HCT116 (cell line): ENCODE measurements around the gene CFAP46. TPM values are rescaled to one million over a fixed set of nuclear protein-coding genes. Genes with fewer than 3 reads are reported as not detected.

Experiments
- ATAC-seq: fragments of 200-7000 bp; cut with Tn5 transposase; 2 replicates; pipeline ENCODE4 v1.9.1; 2020; ENCODE audit warnings: mild to moderate bottlenecking, moderate library complexity
- BruUV-seq: library from RNA; stranded (reverse); fragments of 400-500 nt; replicated peaks from 2 replicates; lab custom pipeline; 2021; lab: Mats Ljungman, UMichigan
- CTCF ChIA-PET: fragments of 300-600 bp; sonication (Branson Sonifier 250); formaldehyde crosslinking; loops from one replicate; lab custom pipeline; 2021; ENCODE audit warnings: antibody characterized with exemption; lab: Charles Lee
- POLR2A ChIA-PET: fragments of 300-600, 350-600 bp; sonication (Branson Sonifier 250); formaldehyde crosslinking; loops from one replicate; lab custom pipeline; 2021; ENCODE audit warnings: antibody characterized with exemption; lab: Charles Lee
- RAD21 ChIA-PET, 2 experiments: fragments of 300-600 bp; sonication (Branson Sonifier 250); formaldehyde crosslinking; loops; one replicate each; lab custom pipeline; 2023; ENCODE audit warnings: low total read pairs in 2 of 2; ENCODE audit not compliant: uncharacterized antibody in 2 of 2, unreplicated experiment in 2 of 2, low non-redundant PET in 1 of 2; lab: Charles Lee
- DNase-seq: peaks from one replicate; pipeline ENCODE4 v3.0.0-alpha.2; 2010; ENCODE audit warnings: low read depth, low spot score
- H2AFZ ChIP-seq: fragments of 200-600 bp; shearing (Covaris generic), sonication (generic); 2 replicates; pipeline ENCODE4 v1.6.1; 2017; ENCODE audit warnings: low read depth, mixed run types, mixed read lengths, antibody characterized with exemption, low read length; ENCODE audit not compliant: poor library complexity, severe bottlenecking
- H3K27ac ChIP-seq: 2 replicates; pipeline ENCODE4 v1.5.1; 2012; ENCODE audit warnings: low read depth, low read length
- H3K27me3 ChIP-seq: fragments of 200-600 bp; sonication (generic); 2 replicates; pipeline ENCODE4 v1.6.1; 2016; ENCODE audit warnings: mixed run types, low read length, mixed read lengths; ENCODE audit not compliant: insufficient read depth
- H3K36me3 ChIP-seq, 2 experiments: fragments of 200-500 bp in 1 of 2; fragments of 200-600 bp in 1 of 2; sonication (Bioruptor generic) in 1 of 2; sonication (generic) in 1 of 2; 2 replicates each; pipeline versions ENCODE4 v1.5.1 to v1.6.1; 2014 to 2016; ENCODE audit warnings: low read length in 2 of 2, inconsistent platforms in 1 of 2, mixed read lengths in 1 of 2, mixed run types in 1 of 2; ENCODE audit not compliant: insufficient read depth in 2 of 2, control insufficient read depth in 1 of 2
- H3K4me1 ChIP-seq, 2 experiments: fragments of 200-600 bp in 1 of 2; sonication (generic) in 1 of 2; 2 replicates each; pipeline versions ENCODE4 v1.5.1 to v1.6.1; 2012 to 2017; ENCODE audit warnings: low read length in 2 of 2, inconsistent platforms in 1 of 2, mild to moderate bottlenecking in 1 of 2, mixed read lengths in 1 of 2, mixed run types in 1 of 2, moderate library complexity in 1 of 2; ENCODE audit not compliant: insufficient read depth in 2 of 2, control insufficient read depth in 1 of 2
- H3K4me2 ChIP-seq: fragments of 200-600 bp; sonication (generic); 2 replicates; pipeline ENCODE4 v1.6.1; 2017; ENCODE audit warnings: mixed run types, low read length, mixed read lengths
- H3K4me3 ChIP-seq, 2 experiments: fragments of 200-600 bp in 1 of 2; sonication (generic) in 1 of 2; replicated peaks in 1 of 2; 2 replicates each; pipeline ENCODE4 v1.5.1; 2011 to 2016; ENCODE audit warnings: low read length in 2 of 2, control low read depth in 1 of 2, low read depth in 1 of 2, mild to moderate bottlenecking in 1 of 2, mixed read lengths in 1 of 2, mixed run types in 1 of 2
- H3K79me2 ChIP-seq: fragments of 200-600 bp; sonication (generic); 2 replicates; pipeline ENCODE4 v1.6.1; 2017; ENCODE audit warnings: mild to moderate bottlenecking, mixed run types, low read length, moderate library complexity, mixed read lengths; ENCODE audit not compliant: insufficient read depth
- H3K9ac ChIP-seq: fragments of 200-600 bp; sonication (generic); 2 replicates; pipeline ENCODE4 v1.6.1; 2016; ENCODE audit warnings: low read length, mixed read lengths
- H3K9me2 ChIP-seq: fragments of 200-600 bp; sonication (generic), shearing (Covaris generic); 2 replicates; pipeline ENCODE4 v1.6.1; 2017; ENCODE audit warnings: mixed run types, mild to moderate bottlenecking, moderate library complexity; ENCODE audit not compliant: insufficient read depth
- H3K9me3 ChIP-seq, 2 experiments: fragments of 200-500 bp in 1 of 2; fragments of 200-600 bp in 1 of 2; sonication (Bioruptor generic) in 1 of 2; sonication (generic) in 1 of 2; 2 replicates each; pipeline ENCODE4 v1.6.1; 2014 to 2017; ENCODE audit warnings: low read length in 2 of 2, mixed read lengths in 2 of 2, inconsistent platforms in 1 of 2, low read depth in 1 of 2, mild to moderate bottlenecking in 1 of 2, mixed run types in 1 of 2, moderate library complexity in 1 of 2; ENCODE audit not compliant: control insufficient read depth in 1 of 2, insufficient read depth in 1 of 2
- H4K20me1 ChIP-seq: fragments of 200-600 bp; sonication (generic), shearing (Covaris generic); 2 replicates; pipeline ENCODE4 v1.6.1; 2017; ENCODE audit warnings: mixed run types, mild to moderate bottlenecking, moderate library complexity; ENCODE audit not compliant: insufficient read depth
- RAD21 ChIP-seq: IDR thresholded peaks from 2 replicates; pipeline ENCODE4 v1.6.1; 2012; ENCODE audit warnings: low read depth, mild to moderate bottlenecking
- REST ChIP-seq: IDR thresholded peaks from 2 replicates; pipeline ENCODE4 v1.6.1; 2012; ENCODE audit warnings: low read depth
- TCF7L2 ChIP-seq: IDR thresholded peaks from 2 replicates; pipeline ENCODE4 v1.7.0; 2011; ENCODE audit warnings: borderline replicate concordance, inconsistent platforms; ENCODE audit not compliant: insufficient read depth, insufficient read length; ENCODE audit errors: extremely low read depth
- YY1 ChIP-seq: IDR thresholded peaks from 2 replicates; pipeline ENCODE4 v1.6.1; 2011; ENCODE audit warnings: low read length, low read depth, moderate library complexity, mild to moderate bottlenecking; ENCODE audit not compliant: insufficient replicate concordance; ENCODE audit errors: extremely low read depth
- ZFX ChIP-seq: fragments of 450-650 bp; IDR thresholded peaks from 2 replicates; pipeline ENCODE4 v1.6.1; 2017
- intact Hi-C: fragments of 100-400 bp; cut with micrococcal nuclease; formaldehyde crosslinking; loops from 2 replicates; pipeline ENCODE4 v1.10.0; 2022
- total RNA-seq: library from RNA; stranded (reverse); gene quantifications from one replicate; pipeline ENCODE4 v1.2.1, GENCODE V29; 2021; ENCODE audit not compliant: unreplicated experiment

Gene CFAP46
- total RNA-seq, 1 experiment from 2014 or later: 1.4 TPM

DNA sequence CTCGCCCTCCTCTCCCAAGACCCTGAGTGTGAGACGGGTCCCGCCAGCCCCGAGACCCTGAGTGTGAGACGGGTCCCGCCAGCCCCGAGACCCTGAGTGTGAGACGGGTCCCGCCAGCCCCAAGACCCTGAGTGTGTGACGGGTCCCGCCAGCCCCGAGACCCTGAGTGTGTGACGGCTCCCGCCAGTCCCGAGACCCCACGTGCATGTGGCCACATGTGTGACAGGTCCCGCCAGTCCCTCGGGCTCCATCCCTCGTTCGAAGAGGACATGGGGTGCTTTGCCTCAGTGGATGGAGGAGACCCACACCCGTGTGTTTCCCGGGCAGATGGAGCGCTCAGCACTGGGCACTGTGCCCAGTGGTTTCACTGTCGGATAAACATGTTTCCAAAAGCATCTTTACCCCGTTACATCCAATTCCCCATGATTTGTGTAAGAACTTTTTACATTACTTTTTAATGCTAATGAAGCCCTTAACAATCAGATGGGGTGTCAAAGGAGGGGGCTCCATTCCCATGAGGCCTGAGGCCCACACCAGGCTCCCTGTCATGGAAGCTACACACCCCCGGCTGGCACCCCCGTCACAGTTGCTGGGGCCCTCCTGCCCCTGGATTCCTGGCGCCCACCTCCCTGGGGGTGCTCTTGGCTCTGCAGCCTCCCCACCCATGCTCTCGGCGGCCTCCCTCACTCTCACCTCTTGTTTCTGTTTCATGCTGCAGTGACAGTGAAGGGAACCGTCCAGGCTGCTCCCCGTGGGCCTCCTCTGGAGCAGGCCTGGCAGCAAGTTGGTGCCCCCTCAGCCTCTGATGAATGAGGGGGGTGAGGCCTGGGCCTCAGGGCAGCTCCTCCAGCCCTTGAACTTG lies 48.5 kb upstream of the CFAP46 start:
- ChIA-PET POLR2A (no interaction called here), CTCF (no interaction called here), RAD21 (no interaction called here)
- H3K4me2 ChIP-seq: no peak overlapping the region
- no peak overlapping the region for H2AFZ ChIP-seq
- H4K20me1 ChIP-seq: no peaks in the 10 kb centered on the region
- H3K9me2 ChIP-seq: no peaks in the 10 kb centered on the region
- no TSS peak for BruUV-seq
- intact Hi-C loops: no loop called here
- no peaks in the 10 kb centered on the region for H3K4me1 ChIP-seq
- ATAC-seq (no peak), DNase-seq (no peak)
- no peak overlapping the region for H3K4me3 ChIP-seq
- H3K27ac ChIP-seq: no peak overlapping the region
- TF ChIP-seq RAD21 (no peak), ZFX (no peak), REST (no peak), YY1 (no peak), TCF7L2 (no peak)
- H3K9me3 ChIP-seq: no peaks in the 10 kb centered on the region
- H3K36me3 ChIP-seq: no peaks in the 10 kb centered on the region
- H3K79me2 ChIP-seq: no peaks in the 10 kb centered on the region
- no peaks in the 10 kb centered on the region for H3K27me3 ChIP-seq
- no peak overlapping the region for H3K9ac ChIP-seq
